Astrocyte of the cerebellum (primary cell): ENCODE measurements around the gene LBR.

Source experiments
- DNase-seq: peaks from one replicate; pipeline ENCODE4 v3.0.0-alpha.2; 2011; ENCODE audit warnings: low read depth
- H3K4me3 ChIP-seq: 2 replicates; pipeline ENCODE4 v1.5.1; 2011; ENCODE audit warnings: mild to moderate bottlenecking, low read depth, low read length, moderate library complexity
- in situ Hi-C: cut with HindIII; loops from 2 replicates; pipeline ENCODE4 v1.10.0; 2017; ENCODE audit warnings: low sequenced_read_pairs
- TF ChIP-seq, protein P1 (sequence below): IDR thresholded peaks from 2 replicates; pipeline ENCODE4 v1.5.1; 2012; ENCODE audit warnings: low read length, low read depth, moderate library complexity, mild to moderate bottlenecking; ENCODE audit errors: missing control alignments

LBR gene

DNA sequence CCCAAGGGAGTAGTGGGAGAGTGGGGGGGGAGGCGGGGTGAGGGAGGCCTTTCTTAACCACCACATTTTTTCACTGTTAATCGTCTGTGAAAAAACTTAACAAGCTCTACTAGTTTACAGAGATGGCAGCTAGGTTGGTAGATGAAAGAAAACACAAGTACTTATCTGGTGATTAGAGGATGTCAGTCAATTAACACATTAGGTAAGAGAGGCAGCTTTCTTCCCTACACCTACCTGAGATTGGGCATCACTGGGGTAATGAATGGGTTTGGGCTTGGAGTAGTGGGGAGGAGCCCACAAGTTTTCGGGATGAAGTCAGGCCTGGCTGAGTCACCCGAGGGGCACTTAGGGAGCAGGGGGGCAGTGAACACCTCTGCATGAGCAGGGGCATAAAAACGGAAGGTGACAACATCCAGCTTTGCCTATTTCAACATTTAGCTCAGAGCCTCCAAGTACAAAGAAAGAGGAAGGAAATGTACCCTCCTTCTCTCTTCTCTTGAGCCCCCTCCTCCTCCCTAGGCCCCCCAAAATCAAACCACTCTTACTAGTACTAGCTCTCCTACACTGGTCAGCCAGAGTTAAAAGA lies 2.5 kb downstream of the LBR start:
- TF ChIP-seq, protein P1, sequence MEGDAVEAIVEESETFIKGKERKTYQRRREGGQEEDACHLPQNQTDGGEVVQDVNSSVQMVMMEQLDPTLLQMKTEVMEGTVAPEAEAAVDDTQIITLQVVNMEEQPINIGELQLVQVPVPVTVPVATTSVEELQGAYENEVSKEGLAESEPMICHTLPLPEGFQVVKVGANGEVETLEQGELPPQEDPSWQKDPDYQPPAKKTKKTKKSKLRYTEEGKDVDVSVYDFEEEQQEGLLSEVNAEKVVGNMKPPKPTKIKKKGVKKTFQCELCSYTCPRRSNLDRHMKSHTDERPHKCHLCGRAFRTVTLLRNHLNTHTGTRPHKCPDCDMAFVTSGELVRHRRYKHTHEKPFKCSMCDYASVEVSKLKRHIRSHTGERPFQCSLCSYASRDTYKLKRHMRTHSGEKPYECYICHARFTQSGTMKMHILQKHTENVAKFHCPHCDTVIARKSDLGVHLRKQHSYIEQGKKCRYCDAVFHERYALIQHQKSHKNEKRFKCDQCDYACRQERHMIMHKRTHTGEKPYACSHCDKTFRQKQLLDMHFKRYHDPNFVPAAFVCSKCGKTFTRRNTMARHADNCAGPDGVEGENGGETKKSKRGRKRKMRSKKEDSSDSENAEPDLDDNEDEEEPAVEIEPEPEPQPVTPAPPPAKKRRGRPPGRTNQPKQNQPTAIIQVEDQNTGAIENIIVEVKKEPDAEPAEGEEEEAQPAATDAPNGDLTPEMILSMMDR: no peak
- in situ Hi-C loops: no loop called here
- H3K4me3 ChIP-seq: peak overlapping the region; percentile 10
- DNase-seq: no peak

DNA sequence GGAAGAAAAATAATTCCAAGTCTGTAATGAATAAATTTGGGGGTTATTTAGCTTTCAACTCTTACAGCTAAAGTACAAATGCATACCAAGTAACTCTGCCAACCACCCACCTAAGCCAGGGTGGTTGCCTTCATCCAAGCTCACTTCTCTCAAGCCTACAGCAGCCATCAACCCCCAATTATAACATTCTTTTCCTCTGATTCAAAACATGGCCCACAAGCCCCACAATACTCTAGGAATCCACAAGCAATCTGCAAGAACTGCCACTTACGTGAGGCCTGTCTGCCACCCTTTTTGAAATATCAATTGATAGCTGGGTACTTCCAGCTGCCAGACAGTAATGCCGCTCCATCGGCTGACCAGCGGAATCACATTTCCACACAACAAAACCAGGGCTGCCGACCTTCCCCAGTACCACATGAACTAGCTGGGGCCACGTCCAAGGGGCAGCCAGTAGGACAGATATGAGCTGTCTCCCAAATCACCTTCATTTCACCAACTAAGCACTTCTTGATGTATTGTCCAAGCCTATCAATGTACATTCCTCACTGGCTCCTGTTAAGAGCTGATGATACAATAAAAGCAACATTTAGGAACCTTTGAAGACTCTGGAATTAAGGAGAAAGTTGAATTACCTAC lies 3.2 kb downstream of the LBR start:
- in situ Hi-C loops: no loop called here
- DNase-seq: no peak
- no peak overlapping the region for H3K4me3 ChIP-seq
- TF ChIP-seq, protein P1: no peak

DNA sequence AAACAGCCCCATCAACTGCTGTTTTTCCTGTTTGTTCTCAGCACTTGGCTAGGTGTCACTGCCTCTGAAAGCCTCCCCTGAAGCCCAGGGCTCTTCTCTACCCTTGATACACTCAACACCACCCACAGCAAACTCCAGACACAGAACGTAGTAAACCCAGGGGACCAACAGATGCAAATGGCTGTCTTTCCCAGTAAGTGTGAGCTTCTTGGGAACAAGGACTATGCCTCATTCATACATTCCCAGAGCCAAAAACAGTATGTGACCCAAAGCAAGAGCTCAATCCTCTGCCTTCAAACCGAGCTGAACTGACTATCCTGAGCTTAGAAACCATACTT lies 4.4 kb downstream of the LBR start:
- DNase-seq: no peak
- in situ Hi-C loops: no loop called here
- no peak overlapping the region for H3K4me3 ChIP-seq
- TF ChIP-seq, protein P1: no peak

- in situ Hi-C loops: no loop called here
- DNase-seq: no peak
- TF ChIP-seq, protein P1: no peak
- no peak overlapping the region for H3K4me3 ChIP-seq
These were observed 4.9 kb downstream of the LBR start for GRCh38 chr1:225422795-225423517.

DNA sequence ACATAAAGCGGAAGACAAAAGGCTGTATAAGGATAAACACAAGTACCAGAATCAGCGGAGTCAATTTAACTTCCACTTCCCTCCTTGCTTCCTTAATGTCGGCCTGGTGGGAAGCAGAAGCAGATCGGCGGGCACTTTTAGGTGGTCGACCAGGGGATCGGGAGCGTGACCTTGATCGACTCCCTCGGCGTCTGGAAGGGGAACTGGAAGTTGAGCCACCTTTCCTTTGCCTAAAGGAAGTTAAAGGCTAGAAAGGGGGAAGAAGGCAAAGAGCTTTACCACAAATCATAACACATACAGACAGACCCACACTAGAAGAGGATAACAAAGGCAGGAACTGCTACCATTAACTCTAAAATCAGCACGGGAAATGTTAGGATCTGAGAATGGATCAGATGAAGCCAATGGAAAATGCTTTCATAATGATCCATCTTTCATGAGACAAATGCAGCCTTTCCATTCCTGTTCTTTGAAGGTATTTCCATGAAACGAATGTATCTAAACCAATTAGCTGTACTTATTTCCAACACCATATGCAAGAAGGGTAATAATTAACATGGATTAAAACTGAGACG lies 5.7 kb downstream of the LBR start:
- TF ChIP-seq, protein P1: no peak
- no peak overlapping the region for H3K4me3 ChIP-seq
- no peak for DNase-seq
- in situ Hi-C loops: no loop called here

- no peak for DNase-seq
These were observed 9.2 kb downstream of the LBR start for GRCh38 chr1:225418598-225418997.

More at GRCh38 chr1:225418598-225418997, 9.2 kb downstream of the LBR start:
- TF ChIP-seq, protein P1: no peak
- no peak overlapping the region for H3K4me3 ChIP-seq
- in situ Hi-C loops: no loop called here
